ENCODE results near the gene HS3ST3A1. TPM values are rescaled to one million over a fixed set of nuclear protein-coding genes. Genes with fewer than 3 reads are reported as not detected.

The HS3ST3A1 gene
- total and polyA plus RNA-seq, 2 donors from 2014 or later = 1.2 to 2.2 TPM

DNA sequence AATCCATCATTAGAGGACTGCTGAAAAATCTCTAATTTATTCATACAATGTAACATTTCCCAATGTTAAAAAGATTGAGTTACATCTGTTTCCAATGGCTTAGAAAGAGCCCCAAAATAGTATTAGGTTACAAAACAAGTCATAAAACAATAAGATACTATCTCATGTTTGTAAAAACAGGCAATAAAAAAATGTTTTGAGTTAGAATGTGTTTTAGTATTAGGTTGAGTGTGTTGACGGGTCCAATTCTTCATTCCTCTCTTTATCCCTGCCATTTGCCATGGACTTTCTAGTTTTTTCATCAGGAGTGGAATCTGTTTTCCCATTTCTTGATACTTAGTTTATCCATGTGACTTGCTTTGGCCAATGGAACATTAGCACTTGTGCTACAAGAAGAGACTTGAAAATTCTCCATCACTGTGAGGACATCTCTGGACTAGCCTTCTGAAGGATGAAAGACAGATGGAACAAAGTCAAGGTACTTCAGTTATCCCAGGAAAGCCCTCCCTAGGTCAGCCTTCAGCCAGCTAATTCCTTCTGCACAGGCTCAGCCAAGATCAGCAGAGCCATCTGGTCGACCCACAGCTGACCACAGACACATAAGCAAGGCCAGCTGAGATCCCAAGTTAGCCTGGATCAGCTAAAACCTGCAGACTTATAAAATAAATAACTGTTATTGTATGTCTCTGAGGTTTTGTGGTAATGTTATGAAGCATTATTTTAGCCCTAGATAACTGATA is 83.3 kb downstream of the HS3ST3A1 start:
- Histone ChIP-seq H3K27ac (ENCODE audit: low read depth in 2 of 2, low read length in 2 of 2) (no peak overlapping the region), H3K4me1 (ENCODE audit: control insufficient read depth in 2 of 3, insufficient read depth in 2 of 3, low read depth in 1 of 3, low read length in 3 of 3) (no peaks in the 10 kb centered on the region), H3K9ac (ENCODE audit: low read length in 3 of 3) (no peak overlapping the region), H3K27me3 (ENCODE audit: control insufficient read depth, insufficient read depth, low read length) (no peaks in the 10 kb centered on the region), H3K4me3 (ENCODE audit: low read length in 3 of 3) (no peak overlapping the region), H3K36me3 (ENCODE audit: control insufficient read depth in 2 of 3, insufficient read depth in 3 of 3, low read length in 3 of 3) (no peaks in the 10 kb centered on the region), H3K9me3 (ENCODE audit: control insufficient read depth in 2 of 3, insufficient read depth in 1 of 3, low read length in 3 of 3) (no peaks in the 10 kb centered on the region)
- no peak for DNase-seq
- FAIRE-seq = no peak
- intact Hi-C loops (cut with DNase I) = no loop called here
- TF ChIP-seq, protein P1, sequence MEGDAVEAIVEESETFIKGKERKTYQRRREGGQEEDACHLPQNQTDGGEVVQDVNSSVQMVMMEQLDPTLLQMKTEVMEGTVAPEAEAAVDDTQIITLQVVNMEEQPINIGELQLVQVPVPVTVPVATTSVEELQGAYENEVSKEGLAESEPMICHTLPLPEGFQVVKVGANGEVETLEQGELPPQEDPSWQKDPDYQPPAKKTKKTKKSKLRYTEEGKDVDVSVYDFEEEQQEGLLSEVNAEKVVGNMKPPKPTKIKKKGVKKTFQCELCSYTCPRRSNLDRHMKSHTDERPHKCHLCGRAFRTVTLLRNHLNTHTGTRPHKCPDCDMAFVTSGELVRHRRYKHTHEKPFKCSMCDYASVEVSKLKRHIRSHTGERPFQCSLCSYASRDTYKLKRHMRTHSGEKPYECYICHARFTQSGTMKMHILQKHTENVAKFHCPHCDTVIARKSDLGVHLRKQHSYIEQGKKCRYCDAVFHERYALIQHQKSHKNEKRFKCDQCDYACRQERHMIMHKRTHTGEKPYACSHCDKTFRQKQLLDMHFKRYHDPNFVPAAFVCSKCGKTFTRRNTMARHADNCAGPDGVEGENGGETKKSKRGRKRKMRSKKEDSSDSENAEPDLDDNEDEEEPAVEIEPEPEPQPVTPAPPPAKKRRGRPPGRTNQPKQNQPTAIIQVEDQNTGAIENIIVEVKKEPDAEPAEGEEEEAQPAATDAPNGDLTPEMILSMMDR (IDR thresholded peaks at IDR 0.05; ENCODE audit: borderline replicate concordance, extremely low read depth, insufficient read depth) = no peak

DNA sequence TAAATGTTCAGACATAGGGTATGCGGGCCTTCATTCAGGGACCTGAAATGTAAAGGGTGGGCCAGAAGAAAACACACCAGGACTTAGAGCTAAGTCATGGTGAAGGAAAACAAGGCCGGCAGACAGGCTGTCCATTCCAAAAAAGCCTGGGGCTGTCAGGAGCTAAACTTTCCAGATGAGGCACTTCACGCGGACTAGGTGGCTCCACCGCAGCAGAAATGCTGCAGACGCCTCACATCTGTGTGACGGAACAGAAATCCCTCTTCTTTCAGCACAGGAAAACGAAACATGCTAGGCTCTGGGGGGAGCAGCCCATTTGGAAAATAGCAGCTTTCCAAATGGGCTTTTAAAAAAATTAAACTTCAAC is 88.7 kb downstream of the HS3ST3A1 start:
- no peak overlapping the region for H3K27ac ChIP-seq (ENCODE audit: low read depth in 2 of 2, low read length in 2 of 2)
- no peaks in the 10 kb centered on the region for H3K27me3 ChIP-seq (ENCODE audit: control insufficient read depth, insufficient read depth, low read length)
- no peak overlapping the region for H3K4me3 ChIP-seq (ENCODE audit: low read length in 3 of 3)
- no peaks in the 10 kb centered on the region for H3K4me1 ChIP-seq (ENCODE audit: control insufficient read depth in 2 of 3, insufficient read depth in 2 of 3, low read depth in 1 of 3, low read length in 3 of 3)
- intact Hi-C loops (cut with DNase I) = no loop called here
- H3K9ac ChIP-seq (ENCODE audit: low read length in 3 of 3) = no peak overlapping the region
- TF ChIP-seq, protein P1 (IDR thresholded peaks at IDR 0.05; ENCODE audit: borderline replicate concordance, extremely low read depth, insufficient read depth) = no peak
- H3K9me3 ChIP-seq (ENCODE audit: control insufficient read depth in 2 of 3, insufficient read depth in 1 of 3, low read length in 3 of 3) = no peaks in the 10 kb centered on the region
- FAIRE-seq (no peak), DNase-seq (peak in 2 of 5 donors; percentile 23 to 44)
- H3K36me3 ChIP-seq (ENCODE audit: control insufficient read depth in 2 of 3, insufficient read depth in 3 of 3, low read length in 3 of 3) = no peaks in the 10 kb centered on the region

DNA sequence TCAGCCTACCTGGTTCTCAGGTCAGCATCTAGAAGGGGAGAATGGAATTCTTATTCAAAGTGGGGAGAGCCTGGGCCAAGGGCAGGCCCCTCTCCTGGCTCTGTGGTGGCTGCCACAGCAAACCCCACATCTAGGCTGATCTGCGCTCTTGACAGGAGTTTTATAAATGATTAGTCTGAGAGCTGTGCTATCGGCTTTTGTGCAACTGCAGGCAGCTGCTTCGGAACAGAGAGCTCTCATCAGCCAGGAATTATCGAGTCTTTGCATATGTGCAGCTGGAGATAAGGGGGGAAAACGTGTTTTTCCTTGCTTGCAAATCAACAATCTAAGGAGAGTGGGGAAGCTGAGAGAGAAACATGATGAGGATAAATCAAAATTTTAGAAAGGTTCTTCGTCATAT is 91.7 kb downstream of the HS3ST3A1 start:
- H3K27ac ChIP-seq (ENCODE audit: low read depth in 2 of 2, low read length in 2 of 2) = no peak overlapping the region
- no peaks in the 10 kb centered on the region for H3K9me3 ChIP-seq (ENCODE audit: control insufficient read depth in 2 of 3, insufficient read depth in 1 of 3, low read length in 3 of 3)
- FAIRE-seq (no peak), DNase-seq (peak in 2 of 5 donors; percentile 20 to 34)
- H3K4me1 ChIP-seq (ENCODE audit: control insufficient read depth in 2 of 3, insufficient read depth in 2 of 3, low read depth in 1 of 3, low read length in 3 of 3) = no peaks in the 10 kb centered on the region
- no peak overlapping the region for H3K9ac ChIP-seq (ENCODE audit: low read length in 3 of 3)
- intact Hi-C loops (cut with DNase I) = no loop called here
- H3K4me3 ChIP-seq (ENCODE audit: low read length in 3 of 3) = no peak overlapping the region
- no peaks in the 10 kb centered on the region for H3K36me3 ChIP-seq (ENCODE audit: control insufficient read depth in 2 of 3, insufficient read depth in 3 of 3, low read length in 3 of 3)
- TF ChIP-seq, protein P1 (IDR thresholded peaks at IDR 0.05; ENCODE audit: borderline replicate concordance, extremely low read depth, insufficient read depth) = no peak
- no peaks in the 10 kb centered on the region for H3K27me3 ChIP-seq (ENCODE audit: control insufficient read depth, insufficient read depth, low read length)
